NCI-H2107 (cell line): Measurements from ENCODE around the gene UGT2B17.
"Not testable (repeated sequence)": the region's sequence is repeated elsewhere in the genome, so short reads cannot be mapped to it uniquely, and the experiment has no call there.

Source experiments
- DNase-seq: peaks from one replicate; lab custom pipeline; 2025; lab: John Stamatoyannopoulos, UW

UGT2B17 gene

DNA sequence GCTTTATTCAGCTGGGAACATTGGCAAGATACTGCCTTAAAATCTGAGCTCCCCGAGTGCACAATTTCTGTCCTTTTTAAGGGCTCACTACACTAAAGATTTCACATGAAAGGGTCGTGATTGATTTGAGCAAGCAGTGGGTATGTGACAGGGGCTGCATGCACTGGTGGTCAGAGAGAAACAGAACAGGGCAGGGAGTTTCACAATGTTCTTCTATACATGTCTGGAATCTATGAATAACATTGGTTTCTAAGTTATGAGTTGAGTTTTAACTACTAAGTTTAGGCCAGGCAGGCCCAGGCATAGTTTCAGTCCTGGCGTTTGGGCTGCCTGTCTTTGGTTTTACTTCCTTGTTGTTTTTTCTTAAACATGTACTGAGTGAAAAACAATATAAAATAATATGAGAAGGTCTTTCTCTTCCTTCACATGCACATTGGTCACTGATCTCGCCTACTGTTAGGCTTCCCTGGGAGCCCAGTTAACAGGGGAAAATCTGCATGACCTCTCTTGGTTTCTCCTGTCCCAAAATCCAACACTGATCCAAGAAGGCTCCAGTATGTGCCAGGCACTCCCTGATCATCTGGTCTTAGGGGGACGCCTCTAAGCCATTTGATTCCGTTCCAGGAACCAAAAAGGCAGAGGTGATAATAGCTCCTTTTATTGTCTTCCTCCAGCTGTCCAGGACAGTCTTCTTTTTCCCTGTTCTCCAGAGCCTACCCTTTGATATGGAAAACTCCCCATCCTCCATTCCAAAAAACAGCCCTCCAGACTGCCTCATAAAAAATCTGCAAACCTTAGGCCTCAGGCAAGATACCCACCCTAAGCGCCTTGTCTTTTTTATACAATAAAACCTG, at the start of gene UGT2B17:
UGT2B17 (minus strand) TSS at position 51 of the 854 bp plus-strand sequence. CDS start 7,838 bp downstream, outside the sequence.
- no peak for DNase-seq

DNA sequence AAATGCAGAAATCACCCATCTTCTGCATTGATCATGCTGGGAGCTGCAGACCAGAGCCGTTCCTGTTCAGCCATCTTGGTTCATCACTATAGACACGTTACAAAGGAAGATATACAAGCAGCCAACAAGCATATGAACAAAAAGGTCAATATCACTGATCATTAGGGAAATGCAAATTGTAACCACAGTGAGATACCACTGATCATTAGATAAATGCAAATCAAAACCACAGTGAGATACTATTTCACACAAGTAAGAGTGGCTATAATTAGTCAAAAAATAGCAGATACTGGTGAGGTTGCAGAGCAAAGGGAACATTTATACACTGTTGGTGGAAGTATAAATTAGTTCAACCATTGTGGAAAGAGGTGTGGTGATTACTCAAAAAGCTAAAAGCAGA, 46.6 kb upstream of the UGT2B17 start:
- DNase-seq, result not testable (repeated sequence)

DNA sequence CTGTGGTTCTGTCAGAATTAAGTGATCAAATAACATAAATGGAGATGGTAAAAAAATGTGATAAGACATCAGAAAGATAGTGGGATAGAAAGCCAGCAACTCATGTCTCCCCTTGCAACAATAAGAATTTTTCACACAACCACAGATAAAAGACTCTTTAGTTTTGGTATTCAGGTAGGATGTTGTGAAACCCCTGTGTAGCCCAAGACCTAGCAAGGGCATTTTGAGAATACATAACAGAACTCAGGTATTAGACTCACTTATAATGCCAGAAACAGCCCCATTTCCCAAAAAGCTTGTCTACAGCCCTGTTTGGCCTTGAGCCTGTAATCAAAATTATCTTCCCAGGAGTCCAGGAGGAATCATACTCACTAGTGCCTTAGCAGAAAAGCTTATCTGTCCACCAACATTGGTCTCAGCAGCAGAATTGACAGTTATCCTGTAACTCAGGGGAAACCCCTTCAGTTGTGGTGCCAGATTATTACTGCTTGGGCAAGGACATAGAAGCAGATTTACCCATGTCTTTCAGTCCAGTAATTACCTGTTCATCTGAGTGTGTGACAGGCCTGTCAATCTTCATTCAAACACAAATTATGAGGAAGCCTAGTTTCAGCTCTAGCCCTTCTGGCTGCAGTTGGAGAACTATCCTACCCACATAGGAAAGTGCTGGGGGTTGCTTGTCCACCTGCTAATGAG, 41.0 kb upstream of the UGT2B17 start:
- DNase-seq, result no peak

DNA sequence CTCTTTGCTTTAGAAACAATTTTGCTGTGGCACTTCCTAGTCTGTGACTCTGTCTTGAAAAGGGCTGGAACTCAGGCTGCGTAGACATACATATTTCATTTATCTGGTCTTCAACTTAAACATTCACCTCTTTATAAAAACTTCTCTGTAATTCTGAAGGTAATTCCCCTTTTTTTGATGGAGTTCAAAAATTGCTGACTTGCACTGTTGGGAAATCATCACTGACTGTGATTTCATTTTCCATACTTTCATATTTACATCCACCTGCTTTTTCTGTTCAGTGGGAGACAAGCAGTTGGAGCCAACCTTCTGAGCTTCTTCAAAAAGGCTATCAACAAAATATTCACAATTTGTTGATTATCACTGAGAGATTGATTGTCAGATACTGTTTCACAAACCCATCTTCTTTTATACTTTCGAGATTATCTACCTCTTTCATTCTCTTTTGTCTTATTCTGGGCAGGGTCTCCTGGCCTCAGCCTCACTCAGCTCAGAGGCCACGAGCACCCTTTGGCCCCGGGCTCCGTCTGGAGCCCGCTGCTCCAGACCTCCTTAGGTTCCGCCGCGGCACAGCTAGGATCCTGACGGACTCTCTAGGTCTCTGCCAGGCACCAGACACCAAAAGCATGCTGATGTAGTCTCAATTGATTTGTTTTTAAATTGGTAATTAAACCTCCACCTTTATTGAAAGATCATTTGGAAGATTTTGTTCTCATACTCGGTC, 39.7 kb upstream of the UGT2B17 start:
- no peak for DNase-seq

DNA sequence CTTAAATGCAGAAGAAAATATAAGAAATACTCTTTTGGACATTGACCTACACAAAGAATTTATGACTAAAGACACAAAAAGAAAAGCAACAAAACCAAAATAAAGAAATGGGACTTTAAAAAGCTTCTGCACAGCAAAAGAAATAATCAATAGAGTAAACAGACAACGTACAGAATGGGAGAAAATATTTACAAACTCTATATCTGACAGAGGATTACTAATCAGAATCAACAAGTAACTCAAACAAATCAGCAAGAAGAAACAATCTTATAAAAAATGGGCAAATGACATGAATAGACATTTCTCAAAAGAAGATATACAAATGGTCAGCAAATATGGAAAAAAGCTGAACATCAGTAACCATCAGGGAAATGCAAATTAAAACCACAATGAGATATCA, 37.6 kb upstream of the UGT2B17 start:
- no peak for DNase-seq

DNA sequence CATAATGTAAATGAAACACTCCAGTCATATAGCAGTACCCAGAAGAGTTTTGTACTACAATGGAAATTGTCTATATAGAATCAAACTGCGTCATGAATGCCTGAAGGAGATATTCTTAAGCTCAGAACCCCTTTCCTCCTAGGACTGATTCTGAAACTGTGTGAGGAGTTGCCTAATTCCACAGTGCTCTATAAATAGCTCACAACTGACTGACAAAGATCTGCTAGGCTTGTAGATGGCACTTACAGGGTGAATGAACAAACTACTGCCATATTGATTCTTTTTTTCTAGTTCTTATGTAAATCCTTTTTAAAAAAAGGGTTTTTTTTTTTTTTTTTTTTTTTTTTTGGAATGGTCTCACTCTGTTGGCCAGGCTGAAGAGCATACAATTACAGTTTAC, 30.1 kb upstream of the UGT2B17 start:
- DNase-seq, result no peak

DNA sequence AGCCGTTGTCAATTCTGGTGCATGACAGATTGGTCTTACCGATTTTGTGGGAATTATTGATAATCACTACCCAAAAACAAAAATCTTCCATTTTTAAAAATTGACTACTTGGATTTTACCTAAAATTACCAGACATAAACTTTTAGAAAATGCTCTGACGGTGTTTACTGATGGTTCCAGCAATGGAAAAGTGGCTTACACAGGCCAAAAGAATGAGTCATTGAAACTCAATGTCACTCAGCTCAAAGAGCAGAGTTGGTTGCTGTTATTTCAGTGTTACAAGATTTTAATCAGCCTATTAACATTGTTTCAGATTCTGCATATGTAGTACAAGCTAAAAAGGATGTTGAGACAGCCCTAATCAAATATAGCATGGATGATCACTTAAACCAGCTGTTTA, 23.0 kb upstream of the UGT2B17 start:
- no peak for DNase-seq

DNA sequence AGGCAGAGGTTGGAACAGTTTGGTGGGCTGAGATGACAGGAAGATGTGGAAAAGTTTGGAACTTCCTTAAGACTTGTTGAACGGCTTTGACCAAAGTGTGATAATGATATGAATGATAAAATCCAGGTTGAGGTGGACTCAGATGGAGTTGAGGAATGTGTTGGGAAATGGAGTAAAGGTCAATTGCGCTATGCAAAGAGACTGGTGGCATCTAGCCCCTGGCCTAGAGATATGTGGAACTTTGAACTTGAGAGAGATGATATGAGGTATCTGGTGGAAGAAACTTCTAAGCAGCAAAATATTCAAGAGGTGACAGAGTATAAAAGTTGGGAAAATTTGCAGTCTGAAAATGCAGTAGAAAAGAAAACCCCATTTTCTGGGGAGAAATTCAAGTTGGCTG, 21.4 kb upstream of the UGT2B17 start:
- no peak for DNase-seq

DNA sequence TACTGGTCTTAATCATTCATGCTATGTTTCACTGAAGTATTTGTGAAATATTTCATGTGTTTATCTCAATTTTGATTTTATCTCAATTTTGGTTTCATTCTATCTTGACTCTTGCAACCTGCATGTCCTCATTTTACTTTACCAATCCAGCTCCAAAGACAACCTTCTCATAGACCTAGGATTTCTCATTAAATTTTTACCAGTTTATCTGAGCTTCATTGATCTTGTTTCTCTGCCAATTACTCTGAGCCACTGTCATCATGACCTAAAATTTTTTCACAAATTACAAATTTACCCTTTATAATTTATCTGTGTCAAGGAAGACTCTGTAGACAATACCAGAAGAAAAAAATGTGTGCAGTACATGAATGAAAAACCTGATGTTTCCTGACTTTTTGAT, 18.6 kb upstream of the UGT2B17 start:
- DNase-seq, result no peak

DNA sequence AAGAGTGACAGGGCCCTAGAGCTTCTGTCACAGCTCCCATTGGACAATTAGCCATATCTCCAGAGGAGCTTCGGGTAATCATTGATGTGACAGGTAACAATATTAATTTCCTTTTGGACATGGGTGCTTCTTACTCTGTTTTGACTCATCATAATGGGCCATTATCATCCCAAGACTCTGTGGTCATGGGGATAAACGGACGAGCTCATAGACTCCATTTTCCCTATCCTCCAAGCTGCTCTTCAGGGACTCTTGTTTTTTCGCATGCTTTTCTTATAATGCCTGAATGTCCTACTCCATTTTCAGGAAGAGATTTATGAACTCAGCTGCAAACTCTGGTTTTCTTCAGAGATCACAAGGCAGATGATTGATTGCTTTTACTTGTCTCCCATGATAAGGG, 17.0 kb upstream of the UGT2B17 start:
- DNase-seq, result no peak

DNA sequence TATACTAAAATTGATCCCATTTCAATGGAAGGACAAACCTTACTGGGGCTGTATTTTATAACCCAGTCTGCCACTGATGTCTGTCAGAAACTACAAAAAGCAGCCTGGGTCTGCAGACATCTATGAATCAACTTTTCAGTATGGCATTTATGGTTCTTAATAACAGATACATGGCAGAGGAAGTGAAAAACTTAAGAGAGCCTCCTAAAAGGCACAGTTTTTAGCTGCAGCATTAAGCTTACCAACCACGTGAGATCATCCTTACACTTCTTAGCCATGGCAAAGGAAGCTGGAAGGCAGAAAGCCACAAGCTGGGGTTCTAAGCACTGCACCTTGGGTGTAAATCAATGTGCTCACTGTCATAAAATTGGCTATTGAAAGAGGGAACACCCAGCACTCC, 16.6 kb upstream of the UGT2B17 start:
- no peak for DNase-seq

DNA sequence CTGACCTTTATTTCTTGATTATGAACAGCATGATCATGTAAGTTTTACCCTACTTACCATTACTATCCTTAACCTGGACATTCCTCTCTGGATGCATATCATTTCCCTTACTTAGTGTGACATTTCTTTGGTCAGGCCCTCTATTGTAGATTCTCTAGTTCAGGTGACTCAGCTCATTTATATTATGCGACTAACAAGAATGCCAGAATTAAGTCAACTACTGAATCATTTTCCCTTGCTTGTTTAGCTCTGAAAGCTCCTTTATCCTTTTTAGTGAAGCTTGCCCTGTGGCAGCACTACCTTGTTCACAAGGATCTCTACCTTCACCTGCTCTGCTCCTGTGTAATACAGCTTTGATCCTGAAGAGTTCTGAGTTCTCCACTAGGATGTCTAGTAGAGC, 15.1 kb upstream of the UGT2B17 start:
- no peak for DNase-seq

DNA sequence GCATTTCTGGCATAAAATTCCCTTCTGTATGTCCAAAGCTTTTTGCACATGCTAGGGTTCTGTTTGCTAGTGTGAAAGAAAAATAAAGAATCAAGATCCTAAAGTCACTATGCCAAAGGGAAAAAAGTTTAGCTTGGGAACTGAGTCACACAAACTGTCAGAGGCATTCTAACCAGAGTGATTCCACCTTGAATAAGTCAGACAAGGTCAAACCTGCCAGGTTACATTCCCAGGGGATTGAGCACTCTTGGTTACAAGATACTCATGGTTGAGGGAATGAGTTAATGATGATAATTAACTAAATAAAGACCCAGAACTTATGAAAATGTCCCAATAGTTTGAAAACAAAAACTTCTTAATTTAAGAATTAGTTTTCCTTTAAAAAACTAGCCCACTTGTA, 13.7 kb upstream of the UGT2B17 start:
- DNase-seq, result no peak

DNA sequence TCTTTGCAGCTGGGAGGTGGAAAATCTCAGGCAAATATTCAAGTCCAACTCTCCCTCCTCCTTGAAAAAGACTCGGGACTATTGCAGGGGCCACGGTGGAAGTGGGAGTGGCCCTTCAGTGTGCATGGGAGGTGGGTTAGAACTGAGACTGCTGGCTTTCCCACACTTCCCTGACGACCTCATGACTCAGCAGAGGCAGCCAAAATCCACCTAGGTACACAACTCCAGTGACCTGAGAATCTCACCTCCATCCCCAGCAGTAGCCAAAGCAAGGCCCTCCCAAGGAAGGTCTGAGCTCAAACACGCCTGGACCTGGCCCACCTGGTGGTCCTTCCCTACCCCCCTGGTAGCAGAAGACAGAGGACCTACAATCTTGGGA, 6.2 kb upstream of the UGT2B17 start:
- no peak for DNase-seq

DNA sequence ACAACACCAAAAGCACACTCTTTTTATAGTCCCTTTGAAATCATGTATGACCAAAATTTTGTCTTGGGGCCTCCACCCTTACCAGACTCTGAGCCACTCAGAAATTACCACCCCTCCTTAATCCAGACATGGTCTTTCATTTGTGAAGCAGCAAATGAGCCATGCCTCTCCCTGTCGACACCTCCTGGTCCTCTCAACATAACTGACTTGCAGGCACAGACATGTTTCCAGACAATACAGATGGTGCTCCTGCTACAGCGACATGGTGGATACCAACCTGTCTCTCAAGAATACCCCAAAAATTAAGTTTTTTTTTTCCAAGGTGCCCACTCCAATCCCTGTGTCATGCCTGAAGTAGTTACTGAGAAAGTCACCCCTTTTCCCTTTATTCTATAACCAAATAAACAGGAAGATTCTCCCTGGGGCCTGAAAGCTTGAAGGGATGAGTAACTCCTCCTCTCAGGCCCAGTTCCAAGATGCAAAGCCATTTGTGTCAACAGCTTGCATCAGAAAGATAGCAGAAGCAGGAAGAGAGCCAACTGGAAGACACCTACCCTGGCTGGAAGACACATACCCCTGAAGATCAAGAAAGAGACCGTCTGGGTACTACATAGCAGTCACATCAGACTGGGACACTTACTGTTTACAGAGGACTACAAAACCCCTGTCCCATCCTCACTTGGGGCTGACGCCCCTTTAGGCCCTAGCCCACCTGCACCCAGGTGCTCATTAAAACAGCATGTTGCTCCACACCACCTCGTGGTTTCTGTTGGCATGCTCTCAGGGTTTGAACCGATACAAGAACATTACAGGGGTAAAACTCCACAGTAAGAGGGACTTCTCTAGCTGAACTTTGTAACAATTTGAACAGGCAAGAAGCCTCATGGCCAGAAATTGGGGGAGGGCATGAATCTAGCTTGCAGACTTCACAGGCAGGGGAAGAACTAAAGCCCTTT, 5.5 kb upstream of the UGT2B17 start:
- DNase-seq, result no peak

DNA sequence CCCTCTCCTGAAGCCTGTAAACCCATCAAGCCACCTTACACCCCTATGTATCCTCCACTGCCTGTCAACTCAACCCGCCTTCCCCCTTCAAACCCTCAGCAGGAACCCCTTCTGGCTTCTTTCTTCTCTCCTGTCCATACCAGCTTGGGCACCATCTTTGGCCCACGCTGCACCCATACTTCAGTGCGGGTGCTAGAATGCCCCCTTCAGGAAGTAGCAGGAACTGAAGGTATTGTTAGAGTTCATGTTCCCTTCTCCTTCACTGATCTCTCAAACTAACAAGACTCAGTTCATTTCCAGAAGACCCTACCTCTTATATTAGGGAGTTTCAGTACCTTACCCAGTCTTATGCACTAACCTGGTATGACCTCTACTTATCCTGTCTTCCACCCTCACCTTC, 1.5 kb upstream of the UGT2B17 start:
- DNase-seq, result no peak

DNA sequence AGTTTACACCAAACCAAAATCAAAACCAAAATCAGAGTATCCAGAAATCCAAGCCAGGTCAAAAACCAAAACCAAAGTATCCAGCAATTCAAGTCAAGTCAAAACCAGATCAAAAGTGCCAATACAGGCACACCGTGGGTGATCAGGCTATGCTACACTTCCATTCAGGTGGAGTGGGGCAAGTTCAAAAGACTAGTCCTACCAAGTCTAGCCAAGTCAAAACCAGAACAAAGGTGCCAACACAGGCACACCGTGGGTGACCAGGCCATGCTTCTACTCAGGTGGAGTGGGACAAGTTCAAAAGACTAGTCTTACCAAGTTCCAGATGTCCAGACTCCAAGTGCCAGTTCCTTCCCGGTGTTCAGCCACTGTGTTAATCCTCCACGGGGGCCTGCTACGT, 486 bp downstream of the UGT2B17 start:
- DNase-seq, result not testable (repeated sequence)

DNA sequence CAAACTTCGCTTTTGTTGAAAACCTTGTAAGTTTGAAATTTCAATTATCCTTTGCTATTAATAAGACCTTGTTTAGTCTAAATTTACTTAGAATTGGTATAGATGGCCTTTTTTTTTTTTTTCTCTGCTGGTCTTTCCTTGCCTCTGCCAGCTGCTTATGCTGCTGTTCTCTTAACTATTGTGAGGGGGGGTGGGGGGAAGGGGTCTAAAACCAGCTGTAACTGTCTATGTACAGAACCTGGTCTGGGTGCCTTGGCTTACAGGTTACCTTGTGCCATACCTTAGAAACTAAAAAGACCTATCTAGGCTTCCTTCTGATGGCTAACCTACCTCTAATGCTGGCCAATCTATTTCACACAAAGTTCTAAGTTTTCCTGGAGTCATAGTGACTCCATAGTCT, 1.0 kb downstream of the UGT2B17 start:
- DNase-seq, result no peak

DNA sequence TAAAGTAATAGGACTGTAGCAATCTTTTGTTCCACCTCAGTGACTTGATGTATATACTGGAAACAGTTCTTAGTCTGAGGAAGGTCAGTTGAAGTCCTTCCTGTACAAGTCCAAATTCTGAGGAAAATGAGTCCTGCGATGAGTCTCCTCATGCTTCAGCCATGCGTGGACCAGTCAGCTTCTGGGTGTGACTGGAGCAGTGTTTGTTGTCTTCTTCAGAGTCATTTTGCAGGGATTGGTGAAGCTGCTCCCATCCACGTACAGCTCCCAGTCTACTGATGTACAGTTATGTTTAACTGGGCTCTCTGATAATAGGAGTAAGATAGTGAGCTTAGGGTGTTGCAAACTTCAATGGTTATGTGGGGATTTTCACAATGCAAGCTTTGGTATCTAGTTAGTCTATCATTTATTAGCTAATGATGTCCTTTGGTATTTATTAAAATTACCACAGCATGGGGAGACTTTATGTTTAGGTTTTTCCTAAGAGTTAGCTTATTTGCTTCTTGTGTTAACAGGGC, 3.4 kb downstream of the UGT2B17 start:
- no peak for DNase-seq

DNA sequence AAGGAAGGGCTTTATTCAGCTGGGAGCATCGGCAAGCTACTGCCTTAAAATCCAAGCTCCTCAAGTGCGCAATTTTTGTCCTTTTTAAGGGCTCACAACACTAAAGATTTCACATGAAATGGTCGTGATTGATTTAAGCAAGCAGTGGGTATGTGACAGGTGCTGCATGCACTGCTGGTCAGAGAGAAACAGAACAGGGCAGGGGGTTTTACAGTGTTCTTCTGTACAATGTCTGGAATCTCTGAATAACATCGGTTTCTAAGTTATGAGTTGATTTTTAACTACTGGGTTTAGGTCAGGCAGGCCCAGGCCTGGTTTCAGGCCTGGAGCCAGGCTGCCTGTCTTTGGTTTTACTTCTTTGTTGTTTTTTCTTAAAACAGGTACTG, 6.0 kb downstream of the UGT2B17 start:
- no peak for DNase-seq

DNA sequence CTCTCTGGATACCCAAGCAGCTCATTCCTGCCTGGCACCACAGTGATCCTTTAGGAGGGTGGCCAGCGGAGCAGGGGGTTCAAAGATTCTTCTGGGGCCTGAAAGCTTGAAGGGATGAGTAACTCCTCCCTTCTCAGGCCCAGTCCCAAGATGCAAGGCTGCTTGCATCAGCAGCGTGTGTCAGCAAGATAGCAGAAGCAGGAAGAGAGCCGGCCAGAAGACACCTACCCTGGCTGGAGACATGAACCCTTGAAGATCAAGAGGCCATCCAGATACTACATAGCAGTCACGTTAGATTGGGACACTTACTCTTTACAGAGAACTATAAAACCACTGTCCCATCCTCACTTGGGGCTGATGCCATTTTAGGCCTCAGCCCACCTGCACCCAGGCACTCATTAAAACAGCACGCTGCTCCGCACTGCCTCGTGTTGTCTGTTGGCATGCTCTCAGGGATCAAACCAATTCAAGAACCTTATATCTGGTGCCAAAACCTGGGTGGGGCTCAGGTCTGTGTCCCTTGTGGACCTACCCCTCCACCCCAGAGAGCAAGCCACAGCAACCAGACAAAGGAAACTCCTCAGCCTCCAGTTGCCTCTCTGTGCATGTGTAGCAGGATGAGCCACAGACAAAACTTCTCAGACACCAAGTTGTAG, 6.5 kb downstream of the UGT2B17 start:
- no peak for DNase-seq
